Measurements from ENCODE around the gene CFDP1.

CFDP1 gene

GRCh38 chr16:75317101-75317522 is 116.2 kb downstream of the CFDP1 start:
- no peaks in the 10 kb centered on the region for H3K9me3 ChIP-seq (ENCODE audit: low read length)
- H3K36me3 ChIP-seq (ENCODE audit: insufficient read depth, low read length), result no peaks in the 10 kb centered on the region; the same call in 1 of the 2 replicates
- H3K27me3 ChIP-seq (ENCODE audit: insufficient read depth, low read length), result no peaks in the 10 kb centered on the region
- H2AFZ ChIP-seq (ENCODE audit: low read length), result no peak overlapping the region
- H3K27ac ChIP-seq (ENCODE audit: low read depth, low read length, poor library complexity, severe bottlenecking), result no peak overlapping the region
- H3K4me1 ChIP-seq (ENCODE audit: insufficient read depth, low read length, severe bottlenecking), result peaks cover 12% of the 10 kb centered on the region
- TF ChIP-seq CTCF (IDR thresholded peaks at IDR 0.05; ENCODE audit: low read length), result no peak
- TF ChIP-seq EZH2 (IDR thresholded peaks at IDR 0.05; ENCODE audit: borderline replicate concordance, low read length), result no peak
- no peak overlapping the region for H3K4me2 ChIP-seq (ENCODE audit: low read length)
- no peaks in the 10 kb centered on the region for H4K20me1 ChIP-seq (ENCODE audit: insufficient read depth, low read length)
- H3K4me3 ChIP-seq (ENCODE audit: low read depth, low read length, poor library complexity, severe bottlenecking), result no peak overlapping the region
- H3K9ac ChIP-seq (ENCODE audit: low read length), result no peak overlapping the region
- H3F3A ChIP-seq (ENCODE audit: insufficient read depth, low read length), result no peaks in the 10 kb centered on the region
- H3K79me2 ChIP-seq (ENCODE audit: insufficient read depth, low read length), result no peaks in the 10 kb centered on the region
- H3K9me2 ChIP-seq (ENCODE audit: low read depth, low read length), result no peaks in the 10 kb centered on the region

GRCh38 chr16:75315539-75316306 is 117.6 kb downstream of the CFDP1 start:
- no peaks in the 10 kb centered on the region for H3F3A ChIP-seq (ENCODE audit: insufficient read depth, low read length)
- no peaks in the 10 kb centered on the region for H3K9me3 ChIP-seq (ENCODE audit: low read length)
- H3K9ac ChIP-seq (ENCODE audit: low read length), result no peak overlapping the region
- H3K9me2 ChIP-seq (ENCODE audit: low read depth, low read length), result no peaks in the 10 kb centered on the region
- no peak for TF ChIP-seq EZH2 (IDR thresholded peaks at IDR 0.05; ENCODE audit: borderline replicate concordance, low read length)
- no peak for TF ChIP-seq CTCF (IDR thresholded peaks at IDR 0.05; ENCODE audit: low read length)
- H3K4me3 ChIP-seq (ENCODE audit: low read depth, low read length, poor library complexity, severe bottlenecking), result no peak overlapping the region
- H3K79me2 ChIP-seq (ENCODE audit: insufficient read depth, low read length), result no peaks in the 10 kb centered on the region
- H3K4me2 ChIP-seq (ENCODE audit: low read length), result no peak overlapping the region
- H3K27ac ChIP-seq (ENCODE audit: low read depth, low read length, poor library complexity, severe bottlenecking), result no peak overlapping the region
- no peaks in the 10 kb centered on the region for H3K27me3 ChIP-seq (ENCODE audit: insufficient read depth, low read length)
- no peak overlapping the region for H2AFZ ChIP-seq (ENCODE audit: low read length)
- peaks cover 12% of the 10 kb centered on the region for H3K4me1 ChIP-seq (ENCODE audit: insufficient read depth, low read length, severe bottlenecking)
- no peaks in the 10 kb centered on the region; the same call in 1 of the 2 replicates for H3K36me3 ChIP-seq (ENCODE audit: insufficient read depth, low read length)
- no peaks in the 10 kb centered on the region for H4K20me1 ChIP-seq (ENCODE audit: insufficient read depth, low read length)

GRCh38 chr16:75312875-75313274 is 120.4 kb downstream of the CFDP1 start:
- Histone ChIP-seq H3K27ac (ENCODE audit: low read depth, low read length, poor library complexity, severe bottlenecking) (no peak overlapping the region), H3F3A (ENCODE audit: insufficient read depth, low read length) (no peaks in the 10 kb centered on the region), H3K4me2 (ENCODE audit: low read length) (no peak overlapping the region), H3K4me1 (ENCODE audit: insufficient read depth, low read length, severe bottlenecking) (no peaks in the 10 kb centered on the region), H4K20me1 (ENCODE audit: insufficient read depth, low read length) (no peaks in the 10 kb centered on the region), H3K27me3 (ENCODE audit: insufficient read depth, low read length) (no peaks in the 10 kb centered on the region), H3K9ac (ENCODE audit: low read length) (no peak overlapping the region), H3K4me3 (ENCODE audit: low read depth, low read length, poor library complexity, severe bottlenecking) (no peak overlapping the region), H3K9me2 (ENCODE audit: low read depth, low read length) (no peaks in the 10 kb centered on the region), H3K36me3 (ENCODE audit: insufficient read depth, low read length) (no peaks in the 10 kb centered on the region; the same call in 1 of the 2 replicates), H2AFZ (ENCODE audit: low read length) (no peak overlapping the region), H3K9me3 (ENCODE audit: low read length) (no peaks in the 10 kb centered on the region), H3K79me2 (ENCODE audit: insufficient read depth, low read length) (no peaks in the 10 kb centered on the region)
- TF ChIP-seq EZH2 (IDR thresholded peaks at IDR 0.05; ENCODE audit: borderline replicate concordance, low read length) (no peak), CTCF (IDR thresholded peaks at IDR 0.05; ENCODE audit: low read length) (no peak)

All from OCI-LY1 (cell line).